ENCODE measurements around the gene SNRPF.

GRCh38 chr12:95809000-95809680, 49.6 kb upstream of the SNRPF start:
- TF ChIP-seq CTCF (IDR thresholded peaks at IDR 0.05; ENCODE audit: insufficient read depth, low read length) = no peak
- no peak for TF ChIP-seq GABPA (IDR thresholded peaks at IDR 0.05; ENCODE audit: low read depth)
- TF ChIP-seq, protein P1, sequence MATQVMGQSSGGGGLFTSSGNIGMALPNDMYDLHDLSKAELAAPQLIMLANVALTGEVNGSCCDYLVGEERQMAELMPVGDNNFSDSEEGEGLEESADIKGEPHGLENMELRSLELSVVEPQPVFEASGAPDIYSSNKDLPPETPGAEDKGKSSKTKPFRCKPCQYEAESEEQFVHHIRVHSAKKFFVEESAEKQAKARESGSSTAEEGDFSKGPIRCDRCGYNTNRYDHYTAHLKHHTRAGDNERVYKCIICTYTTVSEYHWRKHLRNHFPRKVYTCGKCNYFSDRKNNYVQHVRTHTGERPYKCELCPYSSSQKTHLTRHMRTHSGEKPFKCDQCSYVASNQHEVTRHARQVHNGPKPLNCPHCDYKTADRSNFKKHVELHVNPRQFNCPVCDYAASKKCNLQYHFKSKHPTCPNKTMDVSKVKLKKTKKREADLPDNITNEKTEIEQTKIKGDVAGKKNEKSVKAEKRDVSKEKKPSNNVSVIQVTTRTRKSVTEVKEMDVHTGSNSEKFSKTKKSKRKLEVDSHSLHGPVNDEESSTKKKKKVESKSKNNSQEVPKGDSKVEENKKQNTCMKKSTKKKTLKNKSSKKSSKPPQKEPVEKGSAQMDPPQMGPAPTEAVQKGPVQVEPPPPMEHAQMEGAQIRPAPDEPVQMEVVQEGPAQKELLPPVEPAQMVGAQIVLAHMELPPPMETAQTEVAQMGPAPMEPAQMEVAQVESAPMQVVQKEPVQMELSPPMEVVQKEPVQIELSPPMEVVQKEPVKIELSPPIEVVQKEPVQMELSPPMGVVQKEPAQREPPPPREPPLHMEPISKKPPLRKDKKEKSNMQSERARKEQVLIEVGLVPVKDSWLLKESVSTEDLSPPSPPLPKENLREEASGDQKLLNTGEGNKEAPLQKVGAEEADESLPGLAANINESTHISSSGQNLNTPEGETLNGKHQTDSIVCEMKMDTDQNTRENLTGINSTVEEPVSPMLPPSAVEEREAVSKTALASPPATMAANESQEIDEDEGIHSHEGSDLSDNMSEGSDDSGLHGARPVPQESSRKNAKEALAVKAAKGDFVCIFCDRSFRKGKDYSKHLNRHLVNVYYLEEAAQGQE (IDR thresholded peaks at IDR 0.05; ENCODE audit: insufficient replicate concordance, low read depth) = no peak

All from HL-60 (cell line).